GM12874 (cell line): Measurements from ENCODE around the gene UBAC2.

Experiments
- CTCF ChIP-seq: IDR thresholded peaks from 2 replicates; pipeline ENCODE4 v1.5.1; 2011; ENCODE audit warnings: low read depth, mild to moderate bottlenecking, control low read depth, low read length, moderate library complexity; ENCODE audit not compliant: insufficient read depth

UBAC2 gene

DNA sequence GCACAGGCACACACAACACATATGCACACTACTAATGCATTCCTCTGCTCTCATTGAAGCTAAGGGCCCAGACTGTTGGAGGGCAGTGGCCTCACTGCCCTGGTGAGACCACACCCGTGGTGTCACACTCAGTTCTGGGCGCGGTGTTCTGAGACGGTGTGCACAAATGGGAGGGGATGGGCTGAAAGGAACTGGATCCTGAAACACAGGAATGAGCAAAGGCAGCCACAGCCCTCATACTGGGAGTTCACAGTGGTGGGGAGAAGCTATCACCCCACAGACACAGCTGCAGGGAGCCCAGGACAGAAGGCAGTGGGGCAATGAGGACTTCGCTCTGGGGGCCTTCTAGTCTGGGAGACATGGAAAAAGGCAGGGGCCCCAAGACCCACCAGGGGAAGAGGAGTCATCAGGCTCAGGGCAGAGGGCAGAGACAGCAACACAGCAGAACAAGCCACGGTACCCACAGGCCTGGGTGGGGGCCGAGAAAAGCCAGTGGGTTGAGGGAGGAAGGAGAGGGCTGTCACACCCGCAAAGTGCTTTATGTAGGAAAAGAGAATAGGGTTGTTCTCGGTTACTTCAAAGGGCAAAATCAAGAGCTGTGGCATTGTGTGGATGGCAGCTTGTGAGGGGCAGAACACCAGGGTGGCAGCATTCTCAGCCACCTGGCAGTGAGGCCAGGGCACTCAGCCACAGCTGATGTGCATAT, 181.9 kb downstream of the UBAC2 start:
- no peak for TF ChIP-seq CTCF

DNA sequence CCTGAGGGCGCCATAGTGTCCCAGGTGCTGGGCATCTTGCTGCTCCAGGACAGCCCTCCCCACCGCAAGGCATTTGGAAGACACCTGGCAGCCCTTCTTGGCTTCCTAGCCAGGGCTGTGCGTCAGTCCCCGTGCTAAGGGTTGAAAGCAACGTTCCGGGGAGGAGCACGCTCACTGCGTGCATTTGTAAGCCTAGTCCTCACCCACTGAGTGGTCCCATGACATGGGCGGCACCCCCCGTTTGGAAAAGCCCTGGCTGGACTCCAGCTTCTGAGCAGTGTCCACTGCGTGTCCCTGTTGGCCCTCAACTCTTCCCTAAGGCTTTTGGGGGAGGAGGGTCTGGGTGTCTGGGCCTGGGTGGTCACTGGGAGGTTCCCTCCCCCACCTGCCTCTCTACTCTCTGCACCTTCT, 182.9 kb downstream of the UBAC2 start:
- TF ChIP-seq CTCF, result no peak

DNA sequence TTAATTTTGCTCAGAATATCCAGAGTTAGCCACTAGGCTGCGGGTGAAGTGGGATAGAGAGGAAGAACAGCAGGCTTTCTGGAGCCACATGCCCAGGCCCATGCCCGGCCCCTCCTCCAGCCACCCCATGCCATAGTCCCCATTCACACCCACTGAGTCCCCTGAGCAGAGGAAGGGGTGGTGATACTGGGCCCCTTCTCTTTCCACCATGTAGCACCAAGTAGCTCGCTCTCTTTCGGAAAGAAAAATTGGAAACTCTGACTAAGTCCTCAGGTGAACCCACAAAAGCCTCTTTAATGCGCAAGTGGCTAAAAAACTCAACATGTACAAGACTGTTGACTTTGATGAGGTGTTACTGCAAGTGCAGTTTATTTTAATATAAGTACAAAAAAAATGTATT, 183.3 kb downstream of the UBAC2 start:
- TF ChIP-seq CTCF, result no peak

- no peak for TF ChIP-seq CTCF
These were observed 183.8 kb downstream of the UBAC2 start for GRCh38 chr13:99384468-99384867.

DNA sequence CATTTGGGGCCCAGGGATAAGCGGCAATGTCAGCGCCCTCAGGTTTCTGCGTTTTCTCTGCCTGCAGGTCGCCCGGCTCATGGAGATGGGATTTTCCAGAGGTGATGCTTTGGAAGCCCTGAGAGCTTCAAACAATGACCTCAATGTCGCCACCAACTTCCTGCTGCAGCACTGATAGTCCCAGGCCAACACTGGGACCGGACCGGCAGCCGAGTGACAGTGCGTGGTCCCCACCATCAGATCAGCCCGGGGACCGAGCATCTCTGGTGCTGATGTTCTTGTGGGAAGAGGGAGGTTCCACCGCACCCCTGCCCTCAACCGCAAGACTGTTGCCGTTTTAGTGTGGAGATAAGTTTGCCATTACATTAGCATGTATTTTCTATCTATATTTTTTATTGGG, 184.5 kb downstream of the UBAC2 start:
- TF ChIP-seq CTCF, result no peak

- no peak for TF ChIP-seq CTCF
These were observed 185.3 kb downstream of the UBAC2 start for GRCh38 chr13:99385940-99386339.

GRCh38 chr13:99386495-99386894, 185.8 kb downstream of the UBAC2 start:
- no peak for TF ChIP-seq CTCF
